Skin epidermis (tissue), 12 donors: ENCODE results near the gene UNC5CL.

Experiments
- H3K27ac ChIP-seq, 21 experiments: fragments of 200-600 bp; sonication (generic) in 11 of 21; one replicate each; pipeline ENCODE4 v1.5.0; 2020; ENCODE audit warnings: mild to moderate bottlenecking in 3 of 21, inconsistent platforms in 2 of 21, moderate library complexity in 2 of 21
- H3K4me3 ChIP-seq, 7 experiments: fragments of 200-600 bp; sonication (generic) in 2 of 7; one replicate each; pipeline ENCODE4 v1.5.0; 2020; ENCODE audit warnings: inconsistent platforms in 2 of 7, mild to moderate bottlenecking in 2 of 7, moderate library complexity in 1 of 7

The UNC5CL gene

DNA sequence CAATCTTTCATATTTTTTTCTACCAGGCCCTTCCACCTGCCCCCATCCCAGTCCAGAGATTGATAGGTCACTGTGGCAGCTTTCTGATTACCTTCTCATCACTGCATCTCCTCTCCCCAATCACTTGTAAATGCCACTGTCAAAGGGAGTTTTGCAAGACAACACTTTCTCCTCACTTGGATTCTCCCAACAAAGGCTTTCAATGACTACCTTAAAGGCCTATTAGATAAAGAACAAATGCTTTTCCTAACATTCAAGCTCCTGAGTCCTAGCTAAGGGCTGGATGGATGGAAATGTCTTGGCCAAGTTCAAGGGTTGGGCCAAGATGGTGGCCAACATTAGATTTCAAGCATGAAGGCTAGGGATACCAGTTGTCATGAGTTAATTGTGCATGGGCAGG, 55.3 kb downstream of the UNC5CL start:
- H3K4me3 ChIP-seq = no peak overlapping the region

DNA sequence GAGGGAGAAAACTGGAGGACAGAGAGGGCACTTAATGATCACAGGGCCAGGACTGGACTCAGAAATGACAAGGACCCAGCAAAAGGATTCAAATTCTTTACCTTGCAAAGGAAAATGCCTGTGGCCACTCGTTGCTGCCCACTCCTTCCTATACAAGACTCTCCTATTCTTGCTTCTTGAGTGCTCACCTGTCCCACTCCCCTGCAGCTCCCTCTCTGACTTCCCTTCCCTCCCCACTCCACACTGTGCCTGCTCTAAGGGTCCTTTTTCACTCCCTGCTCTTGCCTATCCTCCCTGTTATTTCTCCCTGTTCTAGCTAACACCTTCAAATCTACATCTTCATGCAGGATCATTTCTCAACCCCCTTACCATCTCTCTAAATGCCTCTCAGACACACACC, 56.1 kb downstream of the UNC5CL start:
- no peak overlapping the region for H3K4me3 ChIP-seq
- H3K27ac ChIP-seq = no peak overlapping the region

More for the DNA sequence above, 55.3 kb downstream of the UNC5CL start:
- H3K27ac ChIP-seq = no peak overlapping the region

DNA sequence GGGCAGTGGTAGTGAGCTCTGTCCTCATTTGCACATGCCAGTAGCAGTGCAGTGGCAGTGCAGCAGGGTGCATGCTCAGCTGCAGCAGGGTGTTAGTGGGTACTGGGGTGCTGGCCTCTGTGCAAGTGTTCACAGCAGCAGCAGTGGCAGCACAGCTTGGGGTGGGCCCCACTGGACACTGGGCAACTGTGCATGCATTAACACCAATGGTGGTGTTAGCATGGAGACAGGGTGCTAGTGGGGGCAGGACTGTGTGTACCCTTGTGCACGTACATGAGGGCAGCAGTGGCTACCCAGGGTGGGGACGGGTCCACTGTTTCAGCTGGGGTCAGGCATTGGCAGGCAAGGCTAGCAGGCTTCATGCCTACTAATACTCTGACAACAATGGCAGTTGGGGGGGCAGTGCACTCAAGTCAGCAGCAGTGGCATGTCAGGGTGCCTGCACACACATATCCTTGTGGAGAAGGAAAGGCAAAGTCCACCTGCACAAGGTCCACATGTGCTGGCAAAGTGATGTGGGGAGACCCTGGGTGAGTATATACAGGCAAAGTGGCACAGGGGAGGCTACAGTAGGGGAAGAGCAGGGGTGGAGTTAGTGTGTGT, 60.2 kb downstream of the UNC5CL start:
- H3K27ac ChIP-seq = no peak overlapping the region
- no peak overlapping the region for H3K4me3 ChIP-seq

DNA sequence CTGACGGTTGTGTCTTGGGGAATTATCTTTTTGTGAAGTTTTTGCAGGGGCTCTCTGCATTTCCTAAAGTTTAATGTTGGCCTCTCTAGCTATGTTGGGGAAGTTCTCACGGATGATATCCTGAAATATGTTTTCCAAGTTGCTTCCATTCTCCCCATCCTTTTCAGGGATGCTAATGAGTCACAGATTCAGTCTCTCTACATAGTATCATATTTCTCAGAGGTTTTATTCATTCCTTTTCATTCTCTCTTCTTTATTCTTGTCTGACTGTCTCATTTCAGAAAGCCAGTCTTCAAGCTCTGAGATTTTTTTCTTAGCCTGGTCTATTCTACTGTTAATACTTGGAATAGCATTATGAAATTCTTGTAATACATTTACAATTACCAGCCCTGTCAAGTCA, 61.3 kb downstream of the UNC5CL start:
- Histone ChIP-seq H3K4me3 (no peak overlapping the region), H3K27ac (no peak overlapping the region)

DNA sequence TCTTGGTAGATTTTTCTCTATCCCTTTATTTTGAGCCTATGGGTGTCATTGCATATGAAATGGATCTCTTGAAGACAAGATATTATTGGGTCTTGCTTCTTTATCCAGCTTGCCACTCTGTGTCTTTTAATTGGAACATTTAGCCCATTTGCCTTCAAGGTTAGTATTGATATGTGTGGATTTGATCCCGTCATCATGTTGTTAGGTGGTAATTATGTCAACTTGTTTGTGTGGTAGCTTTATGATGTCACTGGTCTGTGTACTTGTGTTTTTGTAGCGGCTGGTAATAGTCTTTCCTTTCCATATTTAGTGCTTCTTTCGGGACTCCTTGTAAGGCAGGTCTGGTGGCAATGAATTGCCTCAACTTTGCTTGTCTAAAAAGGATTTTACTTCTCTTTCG, 61.9 kb downstream of the UNC5CL start:
- H3K27ac ChIP-seq = no peak overlapping the region
- no peak overlapping the region for H3K4me3 ChIP-seq
